ENCODE data around the gene STRADA.
A peak's percentile ranks its signal among the peaks of the same experiment; 100 is the strongest.

STRADA gene

DNA sequence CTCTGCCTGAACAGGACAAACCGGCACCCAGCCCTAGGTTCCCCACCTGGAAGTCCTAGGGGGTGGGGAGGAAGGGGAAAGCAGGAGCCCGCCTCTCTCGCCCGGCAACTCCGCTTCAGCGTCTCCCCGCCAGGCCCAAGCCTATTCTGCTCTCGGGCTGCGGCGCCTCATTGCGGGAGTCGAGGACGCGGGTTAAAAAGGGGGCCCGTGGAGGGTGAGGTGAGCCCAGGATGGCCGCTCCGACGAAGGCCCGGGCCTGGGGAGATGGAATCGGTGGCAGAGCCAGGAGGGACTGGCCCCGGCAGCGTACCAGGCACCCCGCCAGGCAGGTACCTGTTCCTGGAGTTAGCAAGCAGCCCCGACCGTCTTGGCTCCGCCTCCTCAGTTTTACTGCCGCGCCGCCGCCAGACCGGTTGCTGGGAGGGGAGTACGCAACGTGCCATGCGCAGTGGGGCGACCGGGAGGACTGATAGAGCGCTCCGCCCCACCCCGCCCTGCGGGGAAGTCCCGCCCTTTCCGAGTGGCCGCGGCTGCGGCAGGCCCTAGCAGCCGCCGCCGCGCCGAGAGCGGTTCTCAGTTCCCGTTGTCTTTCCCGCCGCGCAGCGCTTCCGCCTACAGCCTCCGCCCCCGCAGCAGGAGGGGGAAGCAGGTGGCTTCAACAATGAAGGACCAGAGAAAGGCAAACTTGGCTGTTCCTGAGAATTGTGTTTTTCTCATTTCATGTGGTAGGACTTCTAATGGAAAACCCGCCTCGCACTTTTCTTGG is at the start of gene STRADA:
STRADA (minus strand) TSS at position 392 of the 766 bp plus-strand sequence. CDS start 13,430 bp downstream, outside the sequence.
- DNase-seq, result peak; percentile 100

DNA sequence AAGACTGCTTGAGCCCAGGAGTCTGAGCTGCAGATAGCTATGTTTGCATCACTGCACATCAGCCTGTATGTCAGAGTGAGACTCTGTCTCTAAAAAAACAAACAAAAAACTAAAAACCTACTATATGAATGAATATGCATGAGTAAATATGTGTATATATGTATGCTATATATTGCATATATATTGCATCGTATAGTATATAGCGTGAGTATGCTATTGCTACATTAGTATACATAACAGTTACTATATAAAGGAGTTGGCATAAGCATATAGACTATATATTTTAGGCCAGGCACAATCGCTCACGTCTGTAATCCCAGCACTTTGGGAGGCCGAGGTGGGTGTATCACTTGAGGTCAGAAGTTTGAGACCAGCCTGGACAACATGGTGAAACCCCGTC is 48.5 kb upstream of the STRADA start:
- no peak for DNase-seq

GRCh38 chr17:63786971-63787711 is 45.5 kb upstream of the STRADA start:
- no peak for DNase-seq

DNA sequence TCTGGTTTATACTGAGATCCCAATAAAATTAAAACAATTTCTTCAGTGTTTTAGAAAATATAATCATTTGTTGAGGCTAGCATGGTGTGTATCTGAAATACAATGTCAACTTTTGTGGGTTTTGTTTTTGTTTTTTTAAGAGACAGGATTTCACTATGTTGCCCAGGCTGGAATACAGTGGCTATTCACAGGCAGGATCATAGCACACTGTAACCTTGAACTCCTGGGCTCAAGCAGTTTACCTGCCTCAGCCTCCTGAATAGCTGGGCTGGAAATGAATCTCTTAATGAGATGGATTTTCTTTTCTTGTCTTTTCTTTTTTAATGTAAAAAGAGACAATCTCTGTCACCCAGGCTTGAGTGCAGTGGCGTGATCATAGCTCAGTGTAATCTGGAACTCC is 44.5 kb upstream of the STRADA start:
- DNase-seq, result no peak

- no peak for DNase-seq
Measured at GRCh38 chr17:63785556-63785955, 44.0 kb upstream of the STRADA start.

GRCh38 chr17:63783522-63783921 is 41.9 kb upstream of the STRADA start:
- DNase-seq, result no peak

- no peak for DNase-seq
Measured at GRCh38 chr17:63780928-63781327, 39.3 kb upstream of the STRADA start.

DNA sequence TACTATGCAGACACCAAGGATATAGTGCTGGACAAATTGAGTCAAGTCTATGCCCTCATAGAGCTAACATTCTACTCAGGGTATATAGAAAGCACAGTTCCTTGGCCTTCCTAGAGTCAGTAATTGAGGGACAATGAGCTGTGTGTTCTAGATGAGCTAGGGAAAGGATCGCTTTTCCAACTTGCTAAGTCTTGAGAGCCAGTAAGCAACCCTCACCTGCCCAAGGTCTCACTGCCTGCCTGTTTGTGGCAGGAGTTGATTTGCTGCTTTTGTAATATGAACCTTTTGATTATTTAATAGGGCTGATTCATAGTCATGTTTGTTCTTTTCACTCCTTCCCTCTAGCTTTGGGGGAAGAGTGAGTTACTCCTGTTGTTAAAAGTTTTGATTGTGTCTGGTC is 38.9 kb upstream of the STRADA start:
- DNase-seq, result no peak

DNA sequence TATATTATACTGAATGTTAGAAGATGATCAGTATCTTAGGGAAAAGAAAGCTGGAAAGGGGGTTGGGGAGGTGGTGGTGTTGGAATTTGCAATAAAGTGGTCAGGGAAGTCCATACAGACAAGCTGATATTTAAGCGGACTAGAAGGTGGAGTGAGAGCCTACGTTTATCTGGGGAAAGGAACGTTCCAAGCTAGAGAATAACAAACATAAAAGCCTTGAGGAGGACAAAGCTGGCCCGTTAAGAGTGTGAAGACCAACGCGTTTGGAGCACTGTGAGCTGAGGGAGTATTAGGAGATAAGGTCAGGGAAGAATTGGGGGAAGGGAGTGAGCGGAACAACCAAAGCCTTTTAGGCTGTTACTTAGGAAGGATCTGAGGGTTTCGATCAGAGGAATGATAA is 33.8 kb upstream of the STRADA start:
- DNase-seq, result no peak

- DNase-seq, result no peak
Measured at GRCh38 chr17:63774969-63775265, 33.3 kb upstream of the STRADA start.

GRCh38 chr17:63774141-63774968 is 32.8 kb upstream of the STRADA start, which contains the start of gene DDX42:
Gene DDX42 (plus strand): TSS chr17:63774170. CDS start chr17:63787050, 12,880 bp downstream.
- peak; percentile 63 to 69 for DNase-seq

- peak; percentile 100 for DNase-seq
Measured at GRCh38 chr17:63773272-63774140, 31.9 kb upstream of the STRADA start, which contains the start of gene CCDC47. Gene CCDC47 (minus strand): TSS chr17:63773597. CDS start chr17:63766175, 7,422 bp downstream.

DNA sequence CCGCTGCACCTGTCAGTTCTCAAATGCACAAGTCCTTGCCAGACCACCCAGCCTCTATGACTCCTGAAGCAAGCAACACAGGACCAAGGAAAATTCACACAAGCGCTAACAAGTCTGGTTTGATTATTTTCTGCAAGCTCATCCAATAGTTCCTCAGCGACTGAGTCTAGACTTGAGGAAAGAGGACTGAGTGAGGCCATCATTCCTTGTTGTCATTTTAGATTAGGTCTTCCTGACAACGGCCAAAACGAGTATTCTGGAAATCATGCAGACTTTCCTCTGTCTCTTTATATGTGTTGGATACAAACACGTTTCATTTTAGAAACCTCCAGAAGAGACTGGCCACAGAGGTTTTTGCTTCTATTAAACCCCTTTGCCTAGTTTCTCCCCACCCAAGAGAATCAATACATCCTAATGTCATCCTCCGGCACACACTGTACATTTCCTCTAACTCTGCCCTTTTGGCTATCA is 31.2 kb upstream of the STRADA start:
- DNase-seq, result peak; percentile 30 to 48

DNA sequence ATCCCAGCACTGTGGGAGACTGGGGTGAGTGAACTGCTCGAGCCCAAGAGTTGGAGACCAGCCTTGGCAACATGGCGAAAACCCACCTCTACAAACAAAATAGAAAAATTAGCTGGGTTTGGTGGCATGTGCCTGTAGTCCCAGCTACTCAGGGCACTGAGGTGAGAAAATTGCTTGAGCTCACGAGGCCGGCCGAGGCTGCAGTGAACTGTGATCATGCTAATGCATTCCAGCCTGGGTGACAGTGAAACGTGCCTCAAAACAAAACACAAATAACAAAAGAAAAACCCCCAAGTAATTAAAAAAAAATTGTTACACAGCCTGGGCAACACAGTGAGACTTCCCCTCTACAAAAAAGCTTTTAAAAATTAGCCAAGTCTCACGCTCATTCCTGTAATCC is 26.8 kb upstream of the STRADA start:
- no peak for DNase-seq

DNA sequence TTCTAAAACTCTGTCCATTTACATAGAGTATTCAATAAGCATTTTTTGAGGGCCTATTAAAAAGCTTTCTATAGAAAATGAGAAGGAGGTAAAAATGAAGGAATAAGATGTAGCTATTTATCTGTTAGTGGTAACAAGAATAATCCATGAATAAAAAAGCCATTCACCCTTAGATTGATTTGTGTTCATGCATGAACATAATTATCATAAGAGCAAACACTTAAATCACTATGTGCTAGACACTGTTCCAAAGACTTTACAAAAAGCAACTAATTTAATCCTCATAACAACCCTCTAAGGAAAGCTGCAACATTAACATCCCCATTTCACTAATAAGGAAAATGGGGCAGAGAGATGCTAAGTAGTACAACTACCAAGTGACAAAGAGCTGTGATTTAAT is 25.2 kb upstream of the STRADA start:
- no peak for DNase-seq

GRCh38 chr17:63764716-63765115 is 23.1 kb upstream of the STRADA start:
- DNase-seq, result no peak

GRCh38 chr17:63762161-63763078 is 20.8 kb upstream of the STRADA start:
- DNase-seq, result no peak

DNA sequence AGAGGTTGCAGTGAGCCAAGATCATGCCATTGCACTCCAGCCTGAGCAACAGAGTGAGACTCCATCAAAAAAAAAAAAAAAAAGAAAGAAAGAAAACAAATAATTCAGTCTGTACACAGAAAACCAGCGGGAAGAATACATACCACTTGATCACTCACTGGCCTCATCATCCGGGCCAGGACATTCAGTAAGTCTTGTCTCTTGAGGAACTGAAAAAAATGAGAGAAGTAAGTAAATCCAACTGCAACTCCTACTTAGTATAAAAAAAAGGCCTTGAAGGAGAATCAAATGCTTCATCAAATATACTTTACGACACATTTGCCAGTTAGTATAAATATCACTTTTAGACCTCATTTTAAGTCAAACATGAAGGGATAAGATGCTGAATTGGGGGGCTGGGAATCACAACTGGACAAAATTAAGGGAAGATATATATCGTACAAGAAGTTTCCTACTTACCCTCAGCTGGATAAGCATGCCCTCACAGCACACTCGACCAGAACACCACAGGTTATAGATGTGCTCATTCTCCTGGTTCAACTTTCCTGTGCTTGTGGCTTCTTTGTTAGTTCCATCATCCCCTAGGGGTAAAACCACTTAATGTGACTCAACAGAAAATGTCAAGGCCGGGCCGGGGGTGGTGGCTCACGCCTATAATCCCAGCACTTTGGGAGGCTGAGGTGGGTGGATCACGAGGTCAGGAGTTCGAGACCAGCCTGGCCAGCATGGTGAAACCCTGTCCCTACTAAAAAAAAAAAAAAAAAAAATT is 19.4 kb upstream of the STRADA start:
- DNase-seq, result no peak

GRCh38 chr17:63758428-63758827 is 16.8 kb upstream of the STRADA start:
- DNase-seq, result no peak

GRCh38 chr17:63754046-63754445 is 12.4 kb upstream of the STRADA start:
- DNase-seq, result no peak
